Hepatic stellate cell (primary cell): ENCODE measurements around the gene GNE.
A peak's percentile ranks its signal among the peaks of the same experiment; 100 is the strongest.
"Not testable (repeated sequence)": the region's sequence is repeated elsewhere in the genome, so short reads cannot be mapped to it uniquely, and the experiment has no call there.

Experiments
- DNase-seq: peaks from one replicate; pipeline ENCODE4 v3.0.0; 2011; ENCODE audit warnings: low spot score

GNE gene

DNA sequence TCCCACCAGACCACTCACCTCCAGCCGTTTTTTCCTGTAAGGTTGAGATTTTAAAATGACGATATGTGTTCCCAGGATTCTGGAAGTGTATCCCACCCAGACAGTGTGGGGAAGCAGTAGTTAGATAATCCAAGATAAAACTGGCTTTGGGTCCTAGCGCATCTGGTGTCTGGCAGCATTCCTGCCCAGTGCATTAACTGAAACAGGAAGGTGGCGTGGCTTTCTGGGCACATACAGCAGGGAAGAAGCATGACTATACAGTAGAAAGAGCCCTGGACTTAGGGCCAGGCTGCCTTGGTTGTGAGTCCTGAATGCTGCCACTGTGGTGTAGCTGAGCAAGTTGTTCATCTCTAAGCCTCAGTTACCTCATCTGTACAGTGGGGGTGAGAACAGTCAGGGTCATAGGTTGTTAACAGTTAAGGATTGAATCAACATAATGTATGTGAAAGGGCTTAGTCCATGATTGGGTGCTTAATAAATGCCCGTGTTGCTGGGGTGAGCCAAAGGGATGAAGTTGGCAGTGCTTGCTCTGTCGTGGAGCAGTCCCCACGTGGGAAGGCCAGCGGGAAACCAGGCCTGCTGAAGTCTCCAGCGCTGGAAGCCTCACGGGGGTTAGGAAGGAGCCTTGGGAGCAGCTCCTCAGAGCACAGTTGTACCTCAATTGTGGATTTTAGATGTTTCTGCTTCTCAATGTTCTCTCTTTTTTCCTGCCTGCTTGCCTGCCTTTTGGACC is 49.6 kb downstream of the GNE start:
- no peak for DNase-seq

GRCh38 chr9:36207546-36208012 is 50.7 kb downstream of the GNE start:
- DNase-seq = no peak

DNA sequence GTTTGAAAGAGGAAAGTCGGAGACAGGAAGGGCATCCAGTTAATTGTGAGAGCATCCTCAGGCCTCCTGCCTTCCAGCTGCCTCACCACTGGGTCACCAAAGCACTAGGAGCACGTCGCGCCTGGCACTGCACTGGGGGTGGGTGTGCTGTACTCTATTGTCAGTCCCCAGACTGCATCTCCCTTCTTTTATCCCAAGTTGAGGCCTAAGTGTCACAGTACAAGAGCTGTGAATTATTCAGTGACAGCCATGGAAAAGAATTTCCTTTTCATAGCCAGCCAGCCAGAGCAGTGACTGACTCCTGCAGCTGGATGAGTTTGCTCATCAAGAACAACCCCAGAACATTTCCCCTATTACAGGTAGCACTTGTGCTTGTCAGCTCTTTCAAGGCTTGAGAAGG is 51.2 kb downstream of the GNE start:
- peak; percentile 47 for DNase-seq

DNA sequence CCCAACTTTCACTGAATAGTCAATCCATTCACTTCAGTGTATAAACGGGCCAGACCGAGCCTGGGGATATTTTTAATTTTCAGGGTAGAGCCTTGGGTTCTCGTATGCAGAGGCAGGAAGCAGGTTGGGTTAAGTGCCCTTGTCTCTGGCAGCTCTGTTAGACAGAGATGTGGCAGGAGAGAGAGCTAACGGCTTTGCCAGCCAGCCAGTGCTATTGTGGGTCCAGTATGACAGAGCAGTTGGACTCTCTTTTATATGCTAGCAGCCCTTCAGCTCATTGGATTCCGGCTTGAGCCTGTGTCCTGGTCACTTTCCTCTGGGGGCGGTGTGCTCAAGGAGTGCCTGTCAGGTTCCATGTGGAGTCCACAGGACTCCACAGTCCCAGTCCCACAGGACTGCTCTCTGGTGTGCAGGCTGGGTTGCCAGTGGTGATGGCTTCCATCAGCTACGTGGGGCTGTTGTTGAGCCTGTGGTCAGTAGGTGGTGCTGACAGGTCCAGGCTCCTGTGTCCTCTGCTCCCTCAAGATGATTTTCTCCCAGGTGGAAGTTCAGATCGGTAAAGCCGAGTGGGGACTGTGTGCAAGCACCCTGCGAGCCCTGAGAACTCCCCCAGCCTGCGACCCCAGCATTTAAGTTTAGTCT is 53.2 kb downstream of the GNE start:
- DNase-seq = no peak

- no peak for DNase-seq
These were observed 63.8 kb downstream of the GNE start for GRCh38 chr9:36194326-36195000.

DNA sequence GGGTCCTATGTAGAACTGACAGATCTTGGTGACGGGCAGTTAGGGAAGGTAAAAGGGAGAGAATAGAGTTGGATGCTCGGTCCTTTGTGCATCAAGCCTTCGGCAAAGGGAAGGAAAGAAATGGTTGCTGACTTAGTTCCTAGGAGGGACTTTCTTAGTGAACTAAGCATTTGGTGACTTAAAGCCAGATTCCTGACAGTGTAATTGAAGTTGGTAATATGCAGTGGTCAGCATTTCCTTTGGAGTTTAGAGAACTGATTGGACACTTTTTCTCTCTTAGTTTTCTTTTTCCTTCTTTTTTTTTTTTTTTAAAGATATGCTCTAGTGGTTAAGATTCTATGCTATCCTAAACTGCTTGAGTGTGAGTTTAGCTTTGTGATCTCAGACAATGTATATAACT is 65.2 kb downstream of the GNE start:
- DNase-seq = no peak

- DNase-seq = no peak
These were observed 66.1 kb downstream of the GNE start for GRCh38 chr9:36192196-36192595.

GRCh38 chr9:36191686-36192085 is 66.6 kb downstream of the GNE start:
- no peak for DNase-seq

DNA sequence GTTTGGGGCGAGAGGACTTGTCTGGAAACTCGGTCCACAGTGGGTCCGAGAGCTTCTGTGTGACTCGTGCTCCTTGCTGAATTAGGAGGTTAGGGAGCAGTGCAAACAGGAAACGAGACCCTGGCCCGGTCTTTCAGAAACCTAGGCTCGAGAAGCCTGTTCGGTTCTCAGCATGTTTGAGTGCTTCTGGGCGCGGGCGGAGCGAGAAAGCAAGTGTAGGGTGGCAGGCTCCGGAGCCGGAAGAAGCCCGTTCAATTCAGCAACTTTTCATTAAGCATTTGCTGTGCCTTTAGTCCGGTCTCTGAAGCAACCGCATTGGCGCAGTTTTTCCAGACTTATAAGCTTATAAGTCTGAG is 67.0 kb downstream of the GNE start:
- no peak for DNase-seq

GRCh38 chr9:36190388-36191289 is 67.6 kb downstream of the GNE start, which contains the start of gene CLTA:
CLTA (plus strand) TSS chr9:36190921; CDS start chr9:36191057, 136 bp downstream.
- DNase-seq = peak; percentile 99

GRCh38 chr9:36189976-36190375 is 68.3 kb downstream of the GNE start:
- no peak for DNase-seq

GRCh38 chr9:36188212-36188611 is 70.0 kb downstream of the GNE start:
- DNase-seq = no peak

DNA sequence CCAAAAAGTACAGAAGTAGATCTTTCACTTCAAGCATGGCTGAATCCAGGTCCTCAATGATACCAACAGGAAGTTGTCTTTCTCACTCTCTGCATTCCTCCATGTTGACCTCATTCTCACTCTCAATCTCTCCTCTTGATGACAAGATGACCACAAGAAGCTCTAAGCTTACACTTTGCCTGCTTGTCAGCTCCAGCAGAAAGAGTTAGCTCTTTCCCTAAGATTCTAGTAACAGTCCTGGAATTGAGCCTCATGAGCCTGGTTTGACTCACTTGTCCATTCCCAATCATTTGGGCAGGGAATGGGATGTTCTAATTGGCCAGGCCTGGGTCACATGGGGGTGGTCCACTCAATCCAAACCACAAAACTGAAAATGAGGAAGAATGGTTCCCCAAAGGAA is 70.8 kb downstream of the GNE start:
- peak; percentile 57 for DNase-seq

- not testable (repeated sequence) for DNase-seq
These were observed 78.0 kb downstream of the GNE start for GRCh38 chr9:36180243-36180642.

GRCh38 chr9:36177571-36177970 is 80.7 kb downstream of the GNE start:
- DNase-seq = no peak

DNA sequence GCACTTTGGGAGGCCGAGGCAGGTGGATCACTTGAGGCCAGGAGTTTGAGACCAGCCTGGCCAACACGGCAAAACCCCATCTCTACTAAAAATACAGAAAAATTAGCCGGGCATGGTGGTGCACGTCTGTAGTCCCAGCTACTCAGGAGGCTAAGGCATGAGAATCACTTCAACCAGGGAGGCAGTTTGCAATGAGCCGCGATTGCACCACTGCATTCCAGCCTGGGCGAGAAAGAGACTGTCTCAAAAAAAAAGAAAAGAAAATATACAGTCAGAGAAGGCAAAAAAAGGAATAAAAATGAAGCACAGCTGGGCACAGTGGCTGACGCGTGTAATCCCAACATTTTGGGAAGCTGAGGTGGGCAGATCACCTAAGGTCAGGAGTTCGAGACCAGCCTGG is 81.8 kb downstream of the GNE start:
- DNase-seq = not testable (repeated sequence)

DNA sequence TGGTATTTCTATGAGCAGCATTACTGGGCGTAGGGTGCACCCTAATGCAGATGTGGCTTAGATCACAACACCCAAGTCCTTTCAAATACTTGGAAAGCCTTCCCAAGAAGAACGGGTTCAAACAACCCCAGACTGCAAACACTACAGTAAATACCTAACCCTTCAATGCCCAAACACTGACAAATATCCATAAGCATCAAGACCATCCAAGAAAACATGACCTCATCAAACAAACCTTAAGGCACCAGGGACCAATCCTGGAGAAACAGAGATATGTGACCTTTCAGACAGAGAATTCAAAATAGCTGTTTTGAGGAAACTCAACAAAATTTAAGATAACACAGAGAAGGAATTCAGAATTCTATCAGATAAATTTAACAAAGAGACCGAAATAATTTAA is 83.0 kb downstream of the GNE start:
- DNase-seq = not testable (repeated sequence)

- DNase-seq = no peak
These were observed 83.5 kb downstream of the GNE start for GRCh38 chr9:36174731-36175130.

GRCh38 chr9:36174271-36174670 is 84.0 kb downstream of the GNE start:
- no peak for DNase-seq

DNA sequence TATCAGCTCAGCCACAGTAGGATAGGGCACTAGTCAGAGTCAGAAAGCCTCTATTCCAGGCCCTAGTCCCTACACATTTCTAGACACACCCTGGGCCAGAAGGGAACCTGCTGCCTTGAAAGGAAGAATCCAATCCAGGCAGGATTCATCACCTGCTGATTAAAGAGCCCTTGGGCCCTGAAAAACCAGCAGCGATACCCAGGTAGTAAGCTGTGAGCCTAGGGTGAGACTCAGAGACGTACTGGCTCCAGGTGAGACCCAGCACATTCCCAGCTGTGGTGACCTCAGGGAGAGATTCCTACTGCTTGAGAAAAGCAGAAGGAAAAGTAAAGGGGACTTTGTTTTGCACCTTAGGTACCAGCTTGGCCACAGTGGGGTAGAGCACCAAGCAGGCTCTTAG is 84.4 kb downstream of the GNE start:
- DNase-seq = no peak

GRCh38 chr9:36170531-36170930 is 87.7 kb downstream of the GNE start:
- DNase-seq = no peak

DNA sequence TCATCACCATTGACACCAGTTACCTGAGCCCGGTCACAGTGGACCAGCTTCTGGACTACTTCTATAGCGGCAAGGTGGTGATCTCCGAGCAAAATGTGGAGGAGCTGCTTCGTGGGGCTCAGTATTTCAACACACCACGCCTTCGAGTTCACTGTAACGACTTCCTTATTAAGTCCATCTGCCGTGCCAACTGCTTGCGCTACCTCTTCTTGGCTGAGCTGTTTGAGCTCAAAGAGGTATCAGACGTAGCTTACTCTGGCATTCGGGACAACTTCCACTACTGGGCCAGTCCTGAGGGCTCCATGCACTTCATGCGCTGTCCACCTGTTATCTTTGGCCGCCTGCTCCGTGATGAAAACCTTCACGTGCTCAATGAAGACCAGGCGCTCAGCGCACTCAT is 88.5 kb downstream of the GNE start:
- DNase-seq = no peak
